NCI-H1105 treated with DMSO at 0.1 percent for 48 hours (cell line): ENCODE measurements around the gene TOMM20.
"Not testable (repeated sequence)": the region's sequence is repeated elsewhere in the genome, so short reads cannot be mapped to it uniquely, and the experiment has no call there.

ENCODE experiments used
- DNase-seq: peaks from one replicate; lab custom pipeline; 2025; lab: John Stamatoyannopoulos, UW

TOMM20 gene

DNA sequence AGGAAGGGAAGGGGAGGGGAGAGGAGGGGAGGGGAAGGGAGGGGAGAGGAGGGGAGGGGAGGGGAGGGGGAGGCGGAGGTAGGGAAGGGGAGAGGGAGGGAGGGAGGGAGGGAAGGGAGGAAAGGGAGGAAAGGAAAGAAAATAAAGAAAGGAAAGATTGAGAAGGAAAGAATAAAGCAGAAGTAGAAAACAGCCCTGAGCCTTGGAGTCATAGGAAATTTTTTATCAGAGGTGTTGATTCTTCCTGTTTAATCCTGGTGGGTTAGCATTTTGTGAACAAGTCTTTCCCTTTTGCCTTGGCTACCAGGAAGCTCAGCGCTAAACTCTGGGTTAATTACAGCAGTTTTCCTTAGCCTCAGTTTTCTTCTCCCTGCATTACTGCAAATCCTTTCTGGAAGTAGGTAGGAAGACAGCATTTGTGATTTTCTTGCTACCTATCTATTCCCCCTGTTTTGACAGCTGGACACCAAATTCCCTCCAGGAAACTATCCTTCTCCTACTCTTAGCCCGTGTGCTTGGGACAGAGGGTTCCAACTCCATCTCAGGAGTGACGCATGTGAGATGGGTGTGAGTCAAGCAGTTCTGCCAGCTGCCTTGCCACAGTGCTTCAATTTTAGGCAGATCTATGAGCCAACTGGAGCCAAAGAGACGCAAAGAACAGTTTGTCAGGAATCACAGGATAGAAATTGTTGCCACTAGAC lies 26.9 kb downstream of the TOMM20 start:
- no peak for DNase-seq

DNA sequence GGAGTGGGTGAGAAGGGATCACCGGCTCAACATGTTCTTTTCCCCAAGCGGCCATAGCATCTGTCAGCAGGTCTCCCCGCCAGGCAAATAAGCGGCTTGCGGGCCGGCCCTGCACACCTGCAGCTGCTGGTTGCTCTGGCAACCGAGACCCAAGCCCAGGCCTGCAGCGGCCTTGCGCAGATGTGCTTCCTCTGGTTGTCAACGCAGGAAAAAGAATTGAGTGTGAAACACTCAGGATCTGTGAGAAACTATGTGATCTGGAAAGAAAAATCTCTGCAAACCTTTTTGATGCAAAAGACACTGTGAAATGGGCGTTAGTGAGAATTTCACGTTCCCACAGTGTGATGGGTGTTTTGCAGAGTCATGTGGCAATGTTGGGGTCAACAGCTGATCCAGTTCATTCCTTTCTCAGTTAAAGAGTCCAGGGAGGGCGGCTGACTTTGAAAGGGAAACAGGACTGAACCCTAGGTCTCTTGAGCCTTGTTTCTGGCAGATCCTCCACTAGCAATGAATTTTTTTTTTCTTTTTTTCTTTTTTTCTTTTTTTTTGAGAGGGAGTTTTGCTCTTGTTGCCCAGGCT lies 28.4 kb downstream of the TOMM20 start:
- no peak for DNase-seq

GRCh38 chr1:235098991-235099390 lies 29.6 kb downstream of the TOMM20 start:
- no peak for DNase-seq

- no peak for DNase-seq
Observed at GRCh38 chr1:235098547-235098946, 30.1 kb downstream of the TOMM20 start.

GRCh38 chr1:235097501-235097900 lies 31.1 kb downstream of the TOMM20 start:
- DNase-seq, result not testable (repeated sequence)

- DNase-seq, result no peak
Observed at GRCh38 chr1:235095938-235096562, 32.6 kb downstream of the TOMM20 start.

GRCh38 chr1:235093696-235094592 lies 34.7 kb downstream of the TOMM20 start:
- peak; percentile 9 for DNase-seq

DNA sequence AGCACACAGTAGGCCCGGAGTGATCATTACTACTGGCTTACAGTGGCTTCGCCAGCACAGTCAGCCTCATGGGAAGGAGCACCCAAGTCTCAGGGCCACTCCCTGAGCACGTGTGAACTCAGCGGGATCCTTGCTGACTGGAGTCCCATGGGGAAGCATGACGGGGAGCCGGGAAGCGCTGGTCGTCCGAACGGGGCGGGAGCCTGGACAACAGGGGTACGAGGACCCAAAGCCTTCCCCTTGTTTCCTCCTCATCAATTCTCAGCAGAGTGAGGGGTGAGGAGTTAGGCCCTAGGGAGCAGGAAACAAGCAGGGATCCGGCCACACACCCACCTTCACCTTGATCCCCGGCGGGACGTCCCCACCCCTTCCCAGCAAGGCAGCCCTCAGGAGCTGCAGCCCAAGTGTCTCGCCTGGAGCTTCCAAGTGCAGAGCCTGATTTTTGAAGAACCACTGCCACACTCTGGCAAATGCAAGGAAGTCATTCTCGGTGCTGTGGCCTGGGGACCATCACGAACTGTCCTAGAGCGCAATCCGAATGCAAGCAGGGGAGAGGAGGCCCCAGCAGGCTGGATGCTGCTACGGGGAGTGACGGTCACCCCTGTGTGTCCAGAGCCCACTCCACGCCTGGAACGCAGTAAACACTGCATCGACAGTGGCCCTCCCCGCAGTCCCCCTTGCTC lies 35.5 kb downstream of the TOMM20 start:
- no peak for DNase-seq

GRCh38 chr1:235092415-235092814 lies 36.2 kb downstream of the TOMM20 start:
- not testable (repeated sequence) for DNase-seq

DNA sequence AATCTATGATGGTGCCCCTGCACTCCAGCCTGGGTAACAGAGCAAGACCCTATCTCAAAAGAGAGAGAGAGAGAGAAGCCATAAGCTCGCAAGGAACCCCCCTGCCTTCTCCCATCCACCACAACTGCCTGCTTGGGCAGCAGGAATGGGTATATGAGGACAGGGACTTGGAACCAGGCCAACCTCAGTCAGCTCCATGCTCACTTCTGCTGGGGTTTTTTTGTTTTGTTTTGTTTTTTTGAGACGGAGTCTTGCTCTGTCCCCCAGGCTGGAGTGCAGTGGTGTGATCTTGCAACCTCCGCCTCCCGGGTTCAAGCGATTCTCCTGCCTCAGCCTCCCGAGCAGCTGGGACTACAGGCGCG lies 36.6 kb downstream of the TOMM20 start:
- DNase-seq, result not testable (repeated sequence)

DNA sequence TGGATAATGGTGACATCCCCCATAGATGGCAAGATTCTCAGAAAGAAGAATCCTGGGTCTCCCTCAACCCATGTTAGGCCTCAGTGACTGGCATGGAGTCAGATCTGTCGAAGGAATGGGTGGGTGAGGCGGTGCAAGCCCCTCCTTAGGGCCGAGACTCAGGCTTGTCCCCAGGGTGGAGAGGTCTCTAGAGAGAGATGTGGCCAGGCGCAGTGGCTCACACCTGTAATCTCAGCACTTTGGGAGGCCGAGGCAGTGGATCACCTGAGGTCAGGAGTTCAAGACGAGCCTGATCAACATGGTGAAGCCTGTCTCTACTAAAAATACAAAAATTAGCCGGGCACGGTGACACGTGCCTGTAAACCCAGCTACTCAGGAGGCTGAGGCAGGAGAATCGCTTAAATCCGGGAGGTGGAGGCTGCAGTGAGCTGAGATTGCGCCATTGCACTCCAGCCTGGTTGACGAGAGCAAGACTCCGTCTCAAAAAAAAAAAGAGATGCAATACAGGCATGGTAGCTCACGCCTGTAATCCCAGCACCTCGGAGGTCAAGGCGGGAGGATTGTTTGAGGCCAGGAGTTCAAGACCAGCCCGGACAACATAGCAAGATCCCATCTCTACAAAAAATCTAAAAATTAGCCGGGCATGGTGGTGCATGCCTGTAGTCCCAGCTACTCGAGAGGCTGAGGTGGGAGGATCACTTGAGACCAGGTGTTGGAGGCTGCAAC lies 37.2 kb downstream of the TOMM20 start:
- DNase-seq, result not testable (repeated sequence)

- no peak for DNase-seq
Observed at GRCh38 chr1:235090406-235091069, 38.1 kb downstream of the TOMM20 start.

GRCh38 chr1:235088907-235089306 lies 39.7 kb downstream of the TOMM20 start:
- no peak for DNase-seq

GRCh38 chr1:235088430-235088829 lies 40.2 kb downstream of the TOMM20 start:
- DNase-seq, result no peak

- no peak for DNase-seq
Observed at GRCh38 chr1:235087906-235088305, 40.7 kb downstream of the TOMM20 start.

DNA sequence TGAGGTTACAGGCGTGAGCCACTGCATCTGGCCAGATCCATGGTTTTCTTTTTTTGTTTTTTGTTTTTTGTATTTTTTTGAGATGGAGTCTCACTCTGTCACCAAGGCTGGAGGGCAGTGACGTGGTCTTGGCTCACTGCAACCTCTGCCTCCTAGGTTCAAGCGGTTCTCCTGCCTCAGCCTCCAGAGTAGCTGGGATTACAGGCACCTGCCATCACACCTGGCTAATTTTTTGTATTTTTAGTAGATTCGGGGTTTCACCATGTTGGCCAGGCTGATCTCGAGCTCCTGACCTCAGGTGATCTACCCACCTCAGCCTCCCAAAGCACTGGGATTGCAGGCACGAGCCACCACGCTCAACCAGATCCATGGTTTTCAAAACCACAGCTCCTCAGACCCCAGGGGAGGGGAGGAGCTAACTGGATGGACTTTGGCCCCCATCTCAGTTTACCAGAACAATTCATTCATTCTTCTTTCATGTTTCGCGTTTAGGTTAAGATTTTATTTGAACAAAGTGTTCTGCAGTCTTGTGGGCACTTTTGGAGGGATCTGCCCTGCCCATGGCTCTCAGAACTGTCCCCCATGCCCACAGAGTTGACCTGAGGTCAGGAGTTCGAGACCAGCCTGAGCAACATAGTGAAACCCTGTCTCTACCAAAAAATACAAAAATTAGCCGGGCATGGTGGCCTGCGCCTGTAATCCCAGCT lies 43.1 kb downstream of the TOMM20 start:
- DNase-seq, result not testable (repeated sequence)

DNA sequence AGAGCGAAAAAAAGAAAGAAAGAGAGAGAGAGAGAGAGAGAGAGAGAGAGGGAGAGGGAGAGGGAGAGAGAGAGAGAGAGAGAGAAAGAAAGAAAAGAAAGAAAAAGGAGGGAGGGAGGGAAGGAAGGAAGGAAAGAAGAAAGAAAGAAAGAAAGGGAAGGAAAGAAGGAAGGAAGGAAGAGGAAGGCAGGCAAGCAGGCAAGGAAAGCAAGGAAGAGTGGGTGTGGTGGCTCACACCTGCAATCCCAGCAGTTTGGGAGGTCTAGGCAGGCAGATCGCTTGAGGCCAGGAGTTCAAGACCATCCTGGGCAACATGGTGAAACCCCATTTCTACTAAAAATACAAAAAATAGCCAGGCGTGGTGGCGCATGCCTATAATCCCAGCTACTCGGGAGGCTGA lies 47.8 kb downstream of the TOMM20 start:
- DNase-seq, result not testable (repeated sequence)

DNA sequence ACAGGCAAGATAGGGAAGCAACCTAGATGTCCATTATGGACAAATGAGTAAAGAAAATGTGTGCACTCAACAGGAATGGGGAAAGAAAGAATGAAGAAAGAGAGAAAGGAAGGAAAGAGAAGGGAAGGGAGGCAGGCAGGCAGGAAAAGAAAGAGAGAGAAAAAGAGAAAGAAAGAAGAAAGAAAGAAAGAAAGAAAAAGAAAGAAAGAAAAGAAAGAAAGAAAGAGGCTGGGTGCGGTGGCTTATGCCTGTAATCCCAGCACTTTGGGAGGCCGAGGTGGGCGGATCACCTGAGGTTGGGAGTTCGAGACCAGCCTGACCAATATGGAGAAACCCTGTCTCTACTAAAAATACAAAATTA lies 48.4 kb downstream of the TOMM20 start:
- not testable (repeated sequence) for DNase-seq

DNA sequence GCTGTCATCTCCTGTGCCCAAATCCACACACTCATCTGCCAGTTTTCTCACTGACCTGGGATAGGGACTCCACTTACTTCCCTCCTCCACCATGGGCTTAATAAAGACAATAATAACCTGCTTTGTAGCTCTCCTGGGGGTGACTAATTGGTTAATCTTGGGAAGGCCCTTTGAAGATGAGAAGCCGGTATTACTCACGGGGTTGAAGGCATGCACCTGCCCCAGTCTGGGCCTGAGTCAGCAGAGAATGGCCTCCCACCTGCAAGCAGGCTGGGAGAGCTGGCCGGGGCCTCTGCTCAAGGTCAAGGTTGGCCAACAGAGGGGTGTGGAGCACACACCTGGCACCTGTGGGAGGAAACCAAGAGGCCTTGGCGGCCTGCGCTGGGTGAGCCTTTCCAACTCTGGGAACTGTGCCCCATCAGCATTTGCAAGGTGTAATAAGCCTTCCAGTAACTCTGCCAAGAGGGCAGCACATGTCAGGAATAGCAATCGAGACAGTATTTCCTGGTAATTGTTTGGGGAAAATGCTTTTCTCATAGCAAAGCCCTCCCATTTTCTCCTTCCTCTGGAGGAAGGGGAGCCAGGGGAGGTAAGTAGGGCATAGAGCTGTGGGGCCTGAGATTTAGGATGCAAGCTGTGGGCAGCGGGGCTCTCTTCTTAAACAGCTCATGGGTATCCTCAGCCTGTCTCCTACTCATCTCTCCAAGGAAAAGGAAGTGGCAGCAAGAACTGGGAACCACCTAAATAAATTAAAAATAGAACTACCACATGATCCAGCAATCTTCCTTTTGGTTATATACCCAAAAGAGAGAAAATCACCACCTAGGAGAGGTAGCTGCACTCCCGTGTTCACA lies 49.0 kb downstream of the TOMM20 start:
- peak; percentile 51 for DNase-seq
